ENCODE results near the gene DCBLD2.
A peak's percentile ranks its signal among the peaks of the same experiment; 100 is the strongest.

The DCBLD2 gene

DNA sequence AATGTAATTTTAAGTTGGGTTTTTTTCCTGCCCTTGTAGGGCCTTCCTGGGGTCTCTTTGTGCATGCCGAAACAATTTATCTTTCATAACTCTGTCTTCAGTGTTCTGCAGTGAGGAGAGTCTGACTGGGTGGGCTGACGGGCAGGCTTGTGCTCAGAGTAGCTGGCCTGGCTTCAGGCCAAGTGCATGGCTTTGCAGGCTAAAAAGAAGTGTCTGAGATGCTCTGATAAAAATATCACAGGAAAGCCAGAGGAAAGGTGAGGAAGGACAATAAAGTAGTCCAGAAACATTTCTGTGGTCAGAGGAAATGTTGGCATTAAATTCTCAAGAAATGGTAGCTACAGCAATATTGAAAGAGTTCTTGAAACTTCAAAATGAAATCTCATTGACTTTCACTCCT is 112.8 kb downstream of the DCBLD2 start:
- DNase-seq: peak; percentile 58

DNA sequence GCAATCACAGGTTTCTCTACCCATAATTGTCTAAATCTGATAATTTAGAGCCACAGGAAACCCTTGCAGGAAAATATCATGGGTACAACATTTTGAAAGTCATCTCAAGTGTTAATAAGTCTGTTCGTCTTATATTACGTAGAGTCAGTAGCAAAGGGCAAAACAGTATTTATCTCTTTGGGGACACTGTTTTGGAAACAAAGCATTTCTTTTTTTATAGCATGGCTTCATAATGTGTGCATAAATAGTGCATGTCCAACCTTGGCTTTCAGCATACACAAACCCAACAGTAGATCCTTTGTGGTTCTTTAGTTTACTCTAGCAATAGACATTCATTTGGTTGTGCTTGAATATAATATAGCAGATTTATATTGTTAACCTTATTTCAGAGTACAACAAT is 114.3 kb downstream of the DCBLD2 start:
- DNase-seq: no peak

DNA sequence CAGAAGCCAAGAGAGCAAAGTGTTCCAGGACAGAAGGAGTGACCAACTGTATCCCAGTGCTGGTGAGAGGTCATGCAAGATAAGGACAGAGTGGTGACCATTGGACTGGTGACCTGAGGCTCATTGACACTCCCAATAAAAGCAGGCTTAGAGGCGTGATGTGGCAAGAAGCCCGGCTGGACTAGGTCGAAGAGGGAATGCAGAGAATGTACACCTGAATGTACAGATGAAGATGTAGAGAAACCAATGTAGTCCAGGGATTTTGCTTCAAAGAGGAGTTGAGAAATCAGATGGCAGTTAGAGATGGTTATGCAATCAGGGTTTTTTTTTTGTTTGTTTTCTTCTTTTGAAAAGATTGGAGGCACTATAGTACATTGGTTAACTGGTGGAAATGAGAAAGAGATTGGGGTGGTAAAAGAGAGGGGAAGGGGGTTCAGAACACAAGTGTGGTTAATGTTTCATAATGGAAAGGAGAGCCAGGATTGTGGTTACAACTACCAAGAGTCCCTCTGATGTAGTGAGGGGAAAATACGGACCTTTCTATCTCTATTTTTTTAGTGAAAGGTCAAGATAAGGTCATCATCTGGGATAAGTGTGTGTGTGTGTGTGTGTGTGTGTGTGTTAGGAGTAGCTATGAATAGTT is 115.0 kb downstream of the DCBLD2 start:
- DNase-seq: peak; percentile 9

DNA sequence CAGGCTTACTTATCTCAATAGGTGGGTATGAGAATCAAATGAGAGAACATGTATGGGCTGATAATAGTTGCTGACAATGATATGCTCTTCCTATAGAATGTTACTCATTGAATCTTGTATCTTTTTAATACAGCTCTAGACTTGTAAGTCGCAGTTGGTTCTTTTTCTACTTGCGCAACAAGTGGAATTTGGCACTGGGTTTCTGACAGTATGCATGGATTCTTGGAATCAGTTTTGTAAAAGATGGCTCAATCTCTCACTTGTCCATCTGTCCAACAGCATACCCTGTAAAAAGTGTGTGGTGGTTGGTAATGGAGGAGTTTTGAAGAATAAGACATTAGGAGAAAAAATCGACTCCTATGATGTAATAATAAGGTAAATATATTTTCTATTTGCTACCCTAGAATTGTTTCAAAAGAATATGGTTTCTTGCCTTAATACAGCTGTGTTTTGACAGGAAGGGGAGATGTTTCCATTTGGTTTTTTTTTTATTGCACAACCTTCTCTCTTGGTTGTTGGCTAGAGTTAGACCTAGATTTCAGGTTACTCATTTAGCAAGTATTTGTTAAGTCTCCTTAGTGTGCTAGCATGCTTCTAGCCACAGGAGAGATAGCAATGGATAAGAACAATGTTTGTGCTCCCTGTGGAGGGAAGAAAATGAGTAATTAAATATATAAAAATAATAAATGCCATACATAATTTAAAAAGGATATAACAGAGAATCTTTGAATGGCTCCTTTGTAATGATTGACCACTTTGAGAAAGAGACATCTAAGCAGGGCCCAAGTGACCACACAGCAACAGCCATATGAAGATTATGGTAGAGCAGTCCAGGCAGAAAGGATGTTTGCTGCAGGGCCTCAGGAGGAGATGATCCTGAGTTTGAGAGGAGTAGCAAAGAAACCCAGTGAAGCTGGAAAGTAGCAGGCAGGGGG is 116.6 kb downstream of the DCBLD2 start:
- peak; percentile 94 for DNase-seq

DNA sequence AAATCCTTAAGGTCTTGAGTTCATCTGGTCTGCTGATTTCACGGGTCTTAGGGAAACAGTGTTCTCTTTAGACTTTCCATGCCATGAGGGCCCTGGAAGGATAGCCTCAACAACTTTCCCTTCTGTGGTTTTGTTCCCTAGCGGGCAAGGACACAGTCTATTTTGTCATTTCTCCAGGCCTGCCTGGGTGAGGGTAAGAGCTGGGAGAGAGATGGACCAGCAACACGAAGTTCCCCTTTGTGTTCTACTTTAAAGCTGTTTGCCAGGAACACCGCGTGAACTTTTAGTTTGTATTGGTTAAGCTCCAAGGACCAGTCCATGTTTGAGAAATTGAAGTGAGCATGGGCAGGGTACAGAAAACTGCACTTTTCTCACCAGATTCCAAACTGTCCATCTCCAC is 117.5 kb downstream of the DCBLD2 start:
- DNase-seq: no peak

DNA sequence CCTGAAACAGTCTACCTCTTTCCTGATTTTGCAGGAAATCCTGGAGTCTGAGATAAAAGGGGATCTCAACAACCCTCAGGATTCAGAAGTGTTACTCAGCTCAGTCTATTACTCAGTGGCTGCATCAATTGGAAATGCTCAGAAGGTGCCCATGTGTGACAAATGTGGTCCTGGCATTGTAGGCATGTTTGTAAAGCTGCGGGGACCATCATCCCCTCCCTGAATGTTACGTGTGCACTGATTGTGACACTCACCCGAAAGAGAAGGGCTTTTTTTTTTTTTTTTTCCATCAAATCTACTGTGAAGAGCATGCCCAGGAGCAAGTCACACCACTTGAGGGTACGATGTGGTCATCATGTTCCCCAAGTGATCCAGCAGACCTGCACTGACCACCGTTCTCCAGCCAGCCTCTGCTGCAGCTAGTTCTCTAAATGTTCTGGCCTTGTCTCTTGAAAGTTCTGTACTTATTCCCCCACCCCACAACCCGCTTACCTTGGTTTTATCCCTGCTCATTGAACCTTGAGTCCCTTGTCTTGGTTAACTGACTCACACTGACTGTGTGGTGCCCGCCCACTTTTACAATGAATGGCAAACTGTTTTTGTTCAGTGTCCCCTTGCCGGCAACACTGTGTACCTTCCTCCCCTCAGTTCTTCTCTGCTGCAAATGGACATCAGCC is 118.5 kb downstream of the DCBLD2 start:
- DNase-seq: no peak

DNA sequence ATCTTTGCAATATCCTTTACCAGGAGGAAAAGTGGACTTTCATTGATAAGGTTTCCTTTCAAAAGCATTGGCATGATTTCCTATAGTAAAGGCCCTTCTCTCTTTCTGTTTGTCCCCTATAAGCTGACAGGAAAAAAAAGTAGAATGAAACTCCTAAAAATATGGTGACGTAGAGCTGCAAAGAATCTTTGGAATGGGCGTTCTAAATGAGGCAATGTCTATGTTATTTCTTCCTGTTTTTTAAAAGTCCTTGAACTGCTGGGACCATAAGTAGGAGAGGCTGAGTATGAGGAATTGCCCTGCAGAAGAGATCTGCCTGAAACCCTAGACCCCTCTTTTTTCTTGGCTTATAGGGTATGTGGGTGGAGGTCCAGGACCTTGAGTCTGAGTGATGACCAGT is 121.2 kb downstream of the DCBLD2 start:
- peak; percentile 40 for DNase-seq

DNA sequence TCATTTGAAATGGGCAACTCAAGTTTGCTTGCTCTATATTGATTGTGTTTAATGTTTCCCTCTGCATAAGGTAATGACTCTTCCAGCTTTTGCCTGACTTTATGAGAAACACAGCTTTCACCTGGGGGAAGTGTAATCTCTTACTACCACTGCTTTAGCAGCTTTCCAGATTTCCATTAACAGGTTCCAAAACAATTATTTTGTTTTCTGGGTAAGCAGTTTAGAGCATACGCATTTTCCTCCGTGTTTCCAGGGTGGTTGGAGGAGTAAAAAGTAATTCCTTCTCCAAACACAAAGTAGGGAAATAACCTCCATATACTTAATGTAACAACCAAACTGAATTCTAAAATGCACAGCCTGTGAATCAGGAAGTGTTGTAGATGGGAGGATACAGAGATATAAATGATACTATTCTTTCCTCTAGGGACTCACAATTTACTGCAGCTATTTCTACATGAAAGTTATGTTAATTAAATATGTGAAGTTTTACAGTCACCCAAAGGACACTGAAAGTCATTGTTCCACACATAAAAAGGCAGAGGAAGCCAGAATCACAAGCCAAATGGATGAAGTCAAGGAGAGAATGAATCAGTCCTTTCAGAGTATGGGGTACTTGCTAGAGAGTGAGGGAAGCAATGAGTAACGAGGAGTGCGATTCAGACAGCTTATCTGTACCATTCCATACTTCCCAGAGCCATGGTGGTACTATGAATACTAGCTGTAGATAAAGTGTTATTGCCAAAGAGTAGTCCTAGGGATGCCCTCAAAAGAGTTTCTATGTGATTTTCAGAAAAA is 121.8 kb downstream of the DCBLD2 start:
- DNase-seq: peak; percentile 51

DNA sequence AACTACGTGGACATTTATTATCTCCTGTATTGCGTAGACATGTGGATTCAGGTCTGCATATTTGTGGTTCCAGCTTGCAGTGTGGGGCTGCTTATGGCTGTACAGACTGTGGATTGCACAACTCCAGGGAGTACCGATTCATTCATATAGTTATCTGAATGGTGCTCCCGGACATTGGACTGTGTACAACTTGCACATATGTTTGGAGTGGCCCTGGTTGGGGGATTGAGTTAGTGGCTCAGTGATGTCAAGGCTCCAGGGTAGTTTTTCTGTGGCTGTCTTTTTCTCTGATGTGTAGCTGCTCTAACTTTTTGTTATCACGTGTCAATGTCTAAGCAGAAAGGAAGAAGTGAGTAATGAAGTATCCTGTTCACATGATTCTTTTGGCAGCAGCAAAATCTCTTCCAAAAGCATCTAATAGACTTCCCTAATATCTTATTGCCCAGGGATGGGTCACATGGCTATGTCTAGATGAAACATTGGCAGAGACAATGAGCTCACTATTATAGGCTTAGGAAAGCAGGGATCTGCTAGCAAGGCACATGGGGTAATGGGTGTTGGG is 122.6 kb downstream of the DCBLD2 start:
- peak; percentile 99 for DNase-seq

DNA sequence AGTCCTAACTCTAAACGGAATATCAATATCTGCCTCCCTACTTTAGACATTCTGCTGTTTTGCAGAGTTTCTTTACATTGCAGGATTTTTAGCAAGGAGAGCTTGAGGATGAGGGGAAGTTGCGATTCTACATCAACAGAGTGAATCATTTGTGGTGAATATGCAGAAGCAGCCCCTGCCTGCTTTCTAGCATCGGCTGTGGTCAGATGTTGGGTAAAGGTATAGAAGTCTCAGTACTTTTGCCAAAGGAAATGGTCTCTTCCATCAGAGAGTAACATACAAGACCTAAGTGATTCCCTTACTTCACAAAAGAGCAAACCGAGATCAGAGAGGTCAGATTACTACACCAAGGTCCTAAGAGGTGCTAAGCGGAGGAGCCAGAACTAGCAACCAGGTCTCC is 123.1 kb downstream of the DCBLD2 start:
- DNase-seq: peak; percentile 74

DNA sequence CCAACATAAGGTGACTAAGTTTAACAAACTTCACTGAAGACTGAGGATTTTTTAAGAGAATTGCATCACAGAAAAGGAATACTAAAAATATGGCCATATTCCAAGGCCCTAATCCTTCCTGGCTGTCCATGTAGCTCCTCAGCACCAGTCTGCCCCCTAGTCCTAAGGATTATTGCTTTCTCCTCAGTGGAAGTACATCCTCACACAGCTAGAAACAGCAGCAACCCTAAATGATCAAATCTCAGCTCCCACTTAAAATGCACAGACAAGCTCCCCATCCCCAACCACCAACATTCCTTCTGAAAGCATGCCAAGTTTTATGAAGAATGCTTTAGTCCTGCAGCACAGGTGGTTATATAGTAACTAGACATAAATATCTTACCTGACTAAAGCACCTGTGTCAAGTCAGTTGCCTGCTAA is 123.7 kb downstream of the DCBLD2 start:
- DNase-seq: peak; percentile 86

DNA sequence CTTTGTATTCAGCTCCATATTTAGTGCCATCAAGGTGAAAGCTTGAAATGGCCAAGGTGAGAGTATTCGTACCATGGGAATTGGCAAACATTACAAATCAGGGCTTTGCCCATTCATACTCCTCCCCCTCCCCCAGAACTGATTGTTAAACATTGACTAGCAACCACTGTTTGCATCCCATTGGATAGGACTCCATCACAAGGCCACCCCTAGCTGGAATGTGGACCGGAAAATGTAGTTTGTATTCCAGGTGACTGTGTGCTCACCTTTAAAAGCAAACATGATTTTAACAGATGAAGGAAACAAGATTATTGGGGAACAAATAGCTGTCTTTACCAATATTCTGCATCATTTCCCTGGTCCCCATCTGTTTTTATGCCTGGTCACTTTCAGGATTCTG is 124.2 kb downstream of the DCBLD2 start:
- DNase-seq: no peak

DNA sequence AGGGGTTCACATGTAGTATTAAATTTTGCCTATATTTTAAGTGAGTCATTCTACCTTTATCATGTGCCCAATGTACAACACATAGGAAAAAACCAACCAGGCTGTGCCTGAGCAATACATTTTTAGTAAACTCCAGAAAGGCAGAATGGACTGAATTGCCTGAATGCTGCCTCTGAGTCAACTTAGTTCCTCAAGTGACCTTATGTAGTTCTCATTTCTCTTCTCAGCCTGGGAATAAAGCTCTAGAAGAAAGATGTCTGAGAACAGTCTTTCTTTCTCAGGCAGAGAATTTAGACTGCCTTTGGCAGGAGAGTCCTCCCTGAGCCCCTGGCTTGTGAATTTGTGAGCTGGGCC is 125.4 kb downstream of the DCBLD2 start:
- no peak for DNase-seq

DNA sequence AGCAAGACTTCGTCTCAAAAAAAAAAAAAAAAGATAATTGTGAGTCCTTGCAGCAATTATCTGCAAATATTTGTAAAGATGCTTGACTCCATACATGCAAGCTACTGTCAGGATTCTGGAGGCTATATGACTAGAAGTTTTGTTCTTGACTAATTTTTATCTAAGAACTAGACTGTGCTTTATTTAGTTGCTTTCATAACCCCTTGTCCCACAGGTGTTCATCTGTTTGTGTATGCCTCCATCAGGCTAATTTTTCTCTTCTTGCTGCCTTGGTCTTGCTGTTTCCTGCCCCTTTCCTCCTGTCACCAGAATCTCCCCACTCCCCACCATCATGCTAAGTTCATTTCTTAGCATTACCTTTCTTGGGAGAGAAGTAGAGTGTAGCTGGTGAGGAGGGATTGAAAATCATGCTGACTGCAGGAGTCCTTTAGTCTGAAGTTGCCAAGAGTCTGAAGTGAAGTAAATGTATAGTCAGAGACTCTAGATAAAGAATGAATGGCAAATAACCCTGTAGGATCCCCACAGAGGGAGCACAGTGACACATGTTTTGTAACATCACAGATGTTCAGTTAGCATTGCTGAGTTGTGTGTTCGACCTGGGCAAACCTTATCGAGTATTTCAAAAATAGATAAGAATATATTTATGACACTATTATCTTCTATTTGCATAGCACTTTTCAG is 125.9 kb downstream of the DCBLD2 start:
- no peak for DNase-seq

DNA sequence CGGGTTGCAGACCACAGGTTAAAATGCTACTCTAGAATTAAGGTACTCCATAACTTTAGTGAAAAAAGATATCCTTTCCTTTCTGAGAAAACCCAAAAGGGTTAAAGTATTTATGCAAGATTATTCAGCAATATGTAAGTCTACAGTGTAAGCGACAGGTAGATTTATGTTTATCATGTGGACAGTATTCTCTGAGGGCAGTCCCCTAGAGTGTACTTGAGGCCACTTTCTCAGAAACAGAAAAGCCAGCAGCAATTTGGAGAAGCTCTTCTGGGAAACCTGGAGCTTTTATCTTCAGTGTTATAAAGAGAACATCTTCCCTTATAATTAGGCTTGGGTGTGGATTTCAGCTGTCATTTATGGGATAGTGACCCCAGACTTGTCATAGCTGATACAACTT is 129.5 kb downstream of the DCBLD2 start:
- no peak for DNase-seq

DNA sequence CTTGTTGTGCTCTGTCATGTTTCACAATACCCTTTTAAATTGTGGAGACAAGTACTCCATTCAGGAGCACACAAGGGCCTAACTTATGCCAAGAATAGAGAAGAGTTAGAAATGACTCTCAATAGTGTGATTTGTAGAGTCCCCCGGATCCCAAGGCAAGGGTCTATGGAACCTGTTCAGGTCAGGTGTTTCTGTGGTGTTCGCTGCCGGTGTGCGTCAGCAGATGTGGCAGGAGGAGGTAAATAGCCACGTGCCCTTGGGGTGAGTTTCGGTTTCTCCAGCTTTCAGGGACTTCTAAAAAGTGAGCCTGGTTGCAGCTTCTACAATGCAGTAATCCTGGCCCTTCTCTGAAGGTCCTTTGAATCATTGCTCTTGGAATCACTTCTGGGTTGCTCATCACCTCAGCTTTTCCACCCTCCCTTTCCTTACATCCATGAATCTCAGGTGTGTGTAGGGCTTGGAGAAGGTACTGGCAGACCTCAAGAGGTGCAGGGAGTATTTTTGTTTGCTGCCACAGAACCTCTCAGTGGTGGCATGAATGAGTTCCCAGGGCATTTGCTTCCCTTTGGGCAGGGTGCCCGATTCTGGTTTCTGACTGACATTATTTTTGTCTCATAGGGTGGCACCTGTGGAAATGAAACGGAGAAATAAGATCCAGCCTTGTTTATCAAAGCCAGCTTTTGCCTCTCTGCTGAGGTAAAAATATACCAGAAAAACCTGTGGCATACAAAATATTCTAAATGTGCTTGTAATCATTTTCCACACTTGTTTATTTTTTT is 131.0 kb downstream of the DCBLD2 start:
- DNase-seq: no peak

DNA sequence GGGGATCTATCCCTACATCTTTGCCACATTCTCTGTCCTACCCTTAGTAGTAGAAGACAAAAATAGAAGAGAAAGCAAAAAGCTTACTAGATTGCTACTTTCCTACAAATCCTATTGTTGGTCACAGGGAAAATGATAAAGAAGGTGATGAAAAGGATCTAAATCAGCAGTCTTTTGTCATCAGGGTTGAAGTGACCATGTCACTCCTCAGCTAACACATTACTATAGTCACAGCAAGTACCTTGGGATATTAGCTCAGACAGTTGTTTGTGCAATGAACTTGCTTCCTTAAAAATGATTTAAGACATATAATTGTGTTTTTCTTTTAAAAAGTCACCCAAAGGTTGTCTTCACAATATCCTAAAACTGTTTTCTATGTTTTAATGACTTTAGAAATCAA is 132.0 kb downstream of the DCBLD2 start:
- no peak for DNase-seq

DNA sequence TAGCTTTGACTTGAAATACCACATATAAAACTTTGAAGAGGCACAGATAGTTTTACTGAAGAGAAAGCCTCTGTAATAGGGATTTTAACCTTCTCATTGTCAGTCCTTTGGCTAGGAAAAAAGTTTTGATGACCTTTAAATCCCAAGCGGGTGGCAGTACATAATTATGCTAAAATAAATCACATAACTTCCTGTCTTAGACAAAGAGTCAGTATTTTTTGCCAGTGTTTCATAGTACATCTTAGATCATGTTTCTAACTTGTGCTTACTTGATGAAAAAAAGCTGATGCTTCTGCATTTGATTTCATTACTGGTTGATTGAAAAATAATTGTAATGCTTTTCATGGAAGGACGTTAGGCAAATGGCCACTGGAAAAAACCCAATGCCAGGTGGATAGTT is 132.5 kb downstream of the DCBLD2 start:
- DNase-seq: no peak

DNA sequence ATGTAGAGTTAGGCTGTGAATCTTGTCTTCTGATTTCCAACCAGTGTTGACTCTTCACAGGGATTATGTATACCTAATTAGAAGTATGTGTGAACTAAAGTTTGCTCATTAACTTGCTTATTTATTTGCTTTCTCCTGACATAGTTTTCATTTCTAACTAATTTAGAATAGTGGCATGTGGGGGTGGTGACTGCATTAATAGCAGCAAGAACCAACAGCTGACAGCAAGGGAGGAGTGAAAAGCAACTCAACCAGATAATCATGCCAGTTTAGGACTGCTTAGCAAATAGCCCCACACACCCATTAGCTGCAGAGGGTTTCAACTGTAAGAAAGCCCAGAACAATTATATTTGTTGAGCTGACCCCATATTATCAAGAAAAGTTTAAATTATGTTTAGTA is 134.6 kb downstream of the DCBLD2 start:
- no peak for DNase-seq

DNA sequence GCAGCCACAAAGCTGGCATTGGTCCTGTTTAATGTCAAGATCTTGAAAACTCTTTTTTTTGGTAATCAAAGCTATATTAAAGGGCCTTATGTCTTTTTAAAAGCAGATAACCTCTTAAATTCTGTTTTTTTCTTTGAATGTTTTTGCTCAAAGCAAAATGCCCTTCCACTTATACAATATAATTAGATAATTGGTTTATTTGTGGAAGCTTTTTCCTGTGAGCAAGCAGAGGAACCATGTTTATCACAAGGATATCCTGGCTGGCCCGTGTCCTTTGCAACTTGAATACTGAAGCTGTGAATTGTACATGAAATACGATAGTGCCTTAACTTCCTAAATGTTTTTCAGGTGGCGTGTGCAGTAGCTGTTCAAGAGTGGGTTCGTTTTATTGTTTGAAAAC is 135.8 kb downstream of the DCBLD2 start:
- DNase-seq: no peak

DNA sequence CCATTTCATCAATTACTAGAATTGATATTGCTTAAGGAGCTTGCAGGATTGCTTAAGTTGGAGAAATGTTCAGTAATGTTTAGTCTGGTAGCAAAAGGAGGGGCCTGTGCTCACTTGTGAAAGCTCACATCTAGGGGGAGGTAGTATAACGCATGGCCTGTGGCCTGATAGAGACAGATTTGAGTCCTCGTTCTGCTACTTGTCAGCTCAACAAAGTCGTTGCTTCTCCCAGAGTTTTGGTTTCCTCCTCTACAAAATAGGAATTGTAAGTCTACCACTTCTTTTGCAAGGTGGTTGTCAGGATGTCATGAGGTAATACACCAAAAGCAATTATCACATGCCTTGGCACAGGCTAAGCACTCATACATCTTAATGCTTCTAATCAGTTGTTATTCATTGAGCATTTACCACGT is 137.0 kb downstream of the DCBLD2 start:
- no peak for DNase-seq
